GM21529 (cell line): Measurements from ENCODE around the gene TRAF2.

Source experiments
- ATAC-seq: cut with Tn5 transposase; IDR thresholded peaks from one replicate; pipeline ENCODE4 v1.9.1; 2021; ENCODE audit not compliant: unreplicated experiment

Gene TRAF2

DNA sequence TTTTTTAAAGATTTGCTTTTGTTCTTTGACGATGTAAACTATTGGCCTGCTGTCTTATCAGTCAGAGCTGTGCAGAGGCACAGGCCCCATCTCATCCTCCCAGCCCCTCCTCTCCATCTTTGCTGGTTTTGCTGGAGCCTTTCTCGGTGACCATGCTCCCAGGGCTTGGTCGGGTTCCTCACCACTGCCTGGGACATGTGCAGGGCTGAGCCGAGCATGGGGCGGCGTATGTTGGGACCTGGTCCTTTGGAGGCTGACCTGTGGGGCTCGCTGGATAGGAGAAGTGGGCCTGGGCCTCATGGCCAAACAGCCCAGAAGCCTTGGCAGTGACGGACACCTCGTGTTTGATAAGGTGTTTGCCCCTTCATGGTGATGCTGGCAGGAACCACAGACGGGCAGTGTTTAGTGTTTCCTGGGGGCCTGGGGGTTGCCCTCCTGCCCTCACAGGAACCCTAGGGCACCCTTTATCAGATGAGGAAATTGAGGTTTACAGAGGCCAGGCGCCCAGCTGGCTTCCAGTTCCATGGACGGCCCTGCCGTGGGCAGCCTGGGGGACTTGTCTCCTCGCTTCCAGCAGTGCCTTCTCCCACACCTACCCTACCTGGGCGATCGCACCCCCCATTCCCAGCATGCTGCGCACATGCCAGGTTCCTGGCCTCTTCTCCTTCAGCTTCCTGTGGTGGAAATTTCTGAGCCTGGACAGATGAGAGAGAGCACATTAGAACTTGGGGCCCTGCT lies 27.6 kb downstream of the TRAF2 start:
- ATAC-seq: no peak

DNA sequence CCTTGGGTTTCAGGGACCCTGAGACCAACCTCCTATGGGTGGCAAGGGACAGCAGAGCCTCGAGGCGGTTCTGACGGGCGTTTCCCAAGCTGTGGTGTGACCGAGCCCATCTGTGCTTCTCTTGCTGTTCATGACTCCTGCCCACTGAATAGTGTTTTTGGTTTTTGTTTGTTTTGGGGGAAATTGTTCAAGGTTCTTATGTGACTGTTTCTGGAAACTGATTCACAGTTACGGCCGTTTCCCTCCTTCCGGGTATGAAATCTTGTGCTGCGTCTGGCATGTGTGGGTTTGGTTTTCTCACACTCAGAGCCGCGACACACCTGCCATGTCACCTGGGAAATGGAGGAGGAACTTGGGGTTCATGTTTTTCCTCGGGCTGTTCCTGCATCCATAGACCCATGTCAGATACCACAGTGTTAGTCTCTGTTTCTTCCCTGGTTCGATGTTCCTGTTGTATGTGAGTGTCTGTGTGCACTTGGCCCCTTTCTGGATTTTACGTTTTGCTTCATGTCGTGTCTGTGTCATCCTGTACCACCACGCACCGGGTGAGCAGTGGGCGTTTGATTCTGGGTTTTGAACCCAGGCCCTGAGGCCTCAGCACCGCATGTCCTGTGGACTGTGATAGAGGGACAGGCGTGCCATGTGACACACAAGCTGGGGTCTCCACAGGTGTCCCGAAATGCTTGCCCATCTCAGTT lies 29.5 kb downstream of the TRAF2 start:
- ATAC-seq: no peak

DNA sequence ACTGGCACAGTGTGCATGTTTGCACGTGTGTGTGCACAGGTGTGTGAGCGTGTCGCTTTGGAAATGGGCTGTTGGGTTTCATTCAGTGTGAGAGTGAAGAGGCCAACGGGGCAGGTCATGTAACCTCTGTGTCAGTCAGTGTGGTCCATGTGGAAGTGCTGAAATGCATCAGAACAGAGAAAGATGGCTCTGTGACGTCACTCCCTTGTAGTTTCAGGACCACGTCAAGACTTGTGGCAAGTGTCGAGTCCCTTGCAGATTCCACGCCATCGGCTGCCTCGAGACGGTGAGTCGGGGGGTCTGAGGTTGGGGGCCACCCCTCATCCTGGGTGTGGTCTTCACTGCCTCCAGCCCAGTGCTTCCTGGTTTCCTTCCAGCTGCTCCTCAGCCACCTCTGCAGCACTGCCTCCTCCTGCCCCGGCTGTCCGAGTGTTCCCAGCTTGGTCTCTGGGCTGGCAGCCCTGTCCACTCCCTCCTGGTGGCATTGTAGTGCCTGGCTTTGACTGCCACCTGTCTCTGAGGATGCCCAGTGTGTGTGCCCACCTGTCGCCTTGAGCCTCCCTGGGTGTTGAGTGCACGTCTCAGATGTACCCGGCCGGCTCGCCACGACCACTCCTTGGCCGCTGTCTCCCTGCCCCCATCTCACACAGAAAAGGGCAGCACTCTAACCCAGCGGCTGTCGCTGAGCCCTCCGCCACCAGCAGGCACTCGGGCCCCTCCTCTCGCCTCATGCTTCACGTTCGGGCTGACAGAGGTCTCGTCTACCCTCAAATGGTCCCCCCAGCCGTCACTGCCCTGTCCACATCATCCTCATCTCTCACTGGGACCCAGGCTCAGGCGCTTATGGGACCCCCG lies 30.2 kb downstream of the TRAF2 start:
- ATAC-seq: no peak

DNA sequence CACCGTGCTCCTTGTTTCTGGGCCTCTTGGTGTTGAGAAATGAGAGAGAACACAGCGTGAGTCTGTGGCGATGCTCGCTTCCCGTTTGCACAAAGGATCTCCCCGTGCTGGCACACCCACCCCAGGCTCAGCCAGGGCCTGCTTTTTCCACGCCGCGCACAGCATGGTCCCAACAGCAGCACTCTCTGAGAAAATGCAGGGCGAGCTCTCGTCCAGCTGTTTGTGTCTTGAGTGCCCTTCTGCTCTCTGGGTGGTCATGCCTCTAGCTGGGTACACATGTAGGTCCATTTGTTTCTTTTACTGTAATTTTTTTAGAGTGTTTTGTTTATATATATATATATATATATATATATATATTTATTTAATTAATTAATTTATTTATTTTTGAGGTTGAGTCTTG lies 31.6 kb downstream of the TRAF2 start:
- ATAC-seq: no peak

DNA sequence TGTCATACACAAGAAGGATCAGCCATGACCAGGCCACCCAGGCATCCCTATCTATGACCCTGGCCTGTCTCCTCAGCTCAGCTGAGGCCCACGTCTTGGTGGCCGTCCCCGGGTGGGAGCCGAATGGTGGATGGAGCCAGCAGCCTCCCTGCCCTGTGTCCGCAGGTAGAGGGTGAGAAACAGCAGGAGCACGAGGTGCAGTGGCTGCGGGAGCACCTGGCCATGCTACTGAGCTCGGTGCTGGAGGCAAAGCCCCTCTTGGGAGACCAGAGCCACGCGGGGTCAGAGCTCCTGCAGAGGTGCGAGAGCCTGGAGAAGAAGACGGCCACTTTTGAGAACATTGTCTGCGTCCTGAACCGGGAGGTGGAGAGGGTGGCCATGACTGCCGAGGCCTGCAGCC lies 33.8 kb downstream of the TRAF2 start:
- ATAC-seq: no peak

DNA sequence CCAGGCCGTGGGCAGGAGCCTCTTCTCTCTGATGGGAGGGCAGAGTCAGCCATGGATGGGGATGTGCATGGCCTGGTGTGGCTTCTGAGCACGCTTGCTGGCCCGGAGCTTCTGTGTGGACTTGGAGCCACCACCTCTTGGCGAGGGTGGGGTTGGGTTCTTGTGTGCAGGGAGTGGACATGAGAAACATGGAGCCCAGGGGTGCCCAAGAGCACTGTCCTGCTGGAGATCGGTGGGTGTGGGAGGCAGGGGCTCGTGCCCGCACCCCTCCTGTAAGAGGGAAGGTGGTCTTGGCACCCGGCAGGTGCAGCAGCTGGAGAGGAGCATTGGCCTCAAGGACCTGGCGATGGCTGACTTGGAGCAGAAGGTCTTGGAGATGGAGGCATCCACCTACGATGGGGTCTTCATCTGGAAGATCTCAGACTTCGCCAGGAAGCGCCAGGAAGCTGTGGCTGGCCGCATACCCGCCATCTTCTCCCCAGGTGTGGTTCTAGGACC lies 34.5 kb downstream of the TRAF2 start:
- ATAC-seq: no peak

DNA sequence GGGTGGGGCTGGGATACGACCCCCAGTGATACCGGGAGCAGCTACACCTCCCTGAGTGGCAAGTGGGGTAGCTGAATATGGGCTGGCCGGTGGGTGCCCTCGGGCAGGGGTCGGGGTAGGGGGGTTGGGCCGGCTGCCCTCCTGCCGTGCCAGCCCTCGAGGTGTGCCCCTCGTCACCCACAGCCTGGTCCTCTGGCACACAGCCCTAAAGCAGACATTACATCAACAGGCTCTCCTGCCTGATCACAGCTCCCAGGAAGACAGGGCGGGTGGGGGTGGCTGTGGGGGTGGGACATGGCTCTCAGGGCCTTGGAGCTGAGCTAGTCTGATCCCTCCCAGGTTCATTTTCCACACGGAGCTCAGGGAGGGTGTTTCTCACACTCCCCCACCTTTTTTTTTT lies 35.0 kb downstream of the TRAF2 start:
- ATAC-seq: no peak

DNA sequence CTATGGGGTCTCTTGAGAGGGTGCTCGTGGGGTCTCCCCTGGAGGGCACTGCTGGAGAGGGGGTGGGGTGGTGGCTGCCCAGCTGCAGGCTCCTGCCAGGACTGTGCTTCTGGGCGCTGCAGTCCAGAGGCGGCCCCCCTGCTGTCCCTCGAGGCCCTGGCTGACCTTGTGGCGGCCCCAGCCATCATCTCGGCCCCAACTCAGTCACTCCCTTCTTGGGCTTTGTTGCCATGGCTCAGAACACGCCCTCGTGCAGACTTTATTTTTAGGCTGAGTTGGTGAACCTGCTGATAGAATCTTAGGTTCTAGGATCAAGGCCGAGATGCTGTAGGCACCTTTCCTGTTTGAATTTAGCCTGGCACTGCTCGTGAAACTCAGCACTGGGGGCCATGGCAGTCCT lies 35.4 kb downstream of the TRAF2 start:
- ATAC-seq: no peak

DNA sequence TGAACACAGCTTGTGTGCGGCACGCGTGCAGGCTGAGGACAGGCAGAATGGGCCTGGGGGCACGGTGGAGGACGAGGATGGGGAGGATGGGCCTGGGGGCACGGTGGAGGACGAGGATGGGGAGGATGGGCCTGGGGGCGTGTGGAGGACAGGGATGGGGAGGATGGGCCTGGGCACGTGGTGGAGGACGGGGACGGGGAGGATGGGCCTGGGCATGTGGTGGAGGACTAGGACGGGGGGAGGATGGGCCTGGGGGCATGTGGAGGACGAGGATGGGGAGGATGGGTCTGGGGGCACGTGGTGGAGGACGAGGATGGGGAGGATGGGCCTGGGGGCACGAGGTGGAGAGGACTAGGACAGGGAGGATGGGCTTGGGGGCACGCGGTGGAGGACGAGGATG lies 36.2 kb downstream of the TRAF2 start:
- no peak for ATAC-seq

DNA sequence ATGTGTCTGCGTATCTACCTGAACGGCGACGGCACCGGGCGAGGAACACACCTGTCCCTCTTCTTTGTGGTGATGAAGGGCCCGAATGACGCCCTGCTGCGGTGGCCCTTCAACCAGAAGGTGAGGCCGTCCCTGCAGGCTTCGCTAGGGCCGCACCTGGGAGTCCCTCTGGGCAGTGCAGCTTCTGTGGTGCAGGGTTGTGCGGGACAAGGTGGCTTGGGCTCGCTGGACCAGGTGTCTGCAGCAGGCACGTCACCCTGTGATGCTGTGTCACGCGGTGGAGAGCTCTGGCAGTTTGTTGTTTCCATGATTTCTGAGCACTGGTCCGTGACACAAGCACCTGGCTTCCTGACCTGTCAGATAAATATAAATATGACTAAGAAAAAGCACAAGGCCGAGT lies 37.6 kb downstream of the TRAF2 start:
- no peak for ATAC-seq

DNA sequence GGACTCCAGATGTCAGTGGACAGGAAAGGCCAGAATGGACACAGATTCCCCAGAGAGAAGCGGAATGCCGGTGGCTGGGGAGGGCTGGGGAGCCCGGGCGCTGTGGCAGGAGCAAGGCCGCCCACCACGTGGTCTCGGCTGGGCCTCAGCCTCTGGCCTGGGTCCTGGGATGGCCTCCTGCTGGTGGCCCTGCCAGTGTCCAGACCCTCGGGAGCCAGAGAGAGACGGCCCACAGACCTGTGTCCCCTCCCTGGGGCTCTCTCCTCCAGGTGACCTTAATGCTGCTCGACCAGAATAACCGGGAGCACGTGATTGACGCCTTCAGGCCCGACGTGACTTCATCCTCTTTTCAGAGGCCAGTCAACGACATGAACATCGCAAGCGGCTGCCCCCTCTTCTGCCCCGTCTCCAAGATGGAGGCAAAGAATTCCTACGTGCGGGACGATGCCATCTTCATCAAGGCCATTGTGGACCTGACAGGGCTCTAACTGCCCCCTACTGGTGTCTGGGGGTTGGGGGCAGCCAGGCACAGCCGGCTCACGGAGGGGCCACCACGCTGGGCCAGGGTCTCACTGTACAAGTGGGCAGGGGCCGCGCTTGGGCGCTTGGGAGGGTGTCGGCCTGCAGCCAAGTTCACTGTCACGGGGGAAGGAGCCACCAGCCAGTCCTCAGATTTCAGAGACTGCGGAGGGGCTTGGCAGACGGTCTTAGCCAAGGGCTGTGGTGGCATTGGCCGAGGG lies 39.3 kb downstream of the TRAF2 start:
- ATAC-seq: no peak

DNA sequence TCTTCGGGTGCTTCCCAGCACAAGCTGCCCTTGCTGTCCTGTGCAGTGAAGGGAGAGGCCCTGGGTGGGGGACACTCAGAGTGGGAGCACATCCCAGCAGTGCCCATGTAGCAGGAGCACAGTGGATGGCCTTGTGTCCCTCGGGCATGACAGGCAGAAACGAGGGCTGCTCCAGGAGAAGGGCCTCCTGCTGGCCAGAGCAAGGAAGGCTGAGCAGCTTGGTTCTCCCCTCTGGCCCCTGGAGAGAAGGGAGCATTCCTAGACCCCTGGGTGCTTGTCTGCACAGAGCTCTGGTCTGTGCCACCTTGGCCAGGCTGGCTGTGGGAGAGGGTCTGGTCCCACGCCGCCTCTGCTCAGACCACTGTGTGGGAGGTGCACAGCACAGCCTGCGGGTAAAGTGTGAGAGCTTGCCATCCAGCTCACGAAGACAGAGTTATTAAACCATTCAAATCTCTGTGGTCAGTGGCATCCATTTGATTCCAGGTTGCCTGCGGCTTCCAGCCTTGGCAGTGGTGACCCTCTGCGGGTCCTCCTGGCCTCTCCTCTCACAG lies 39.9 kb downstream of the TRAF2 start:
- no peak for ATAC-seq

DNA sequence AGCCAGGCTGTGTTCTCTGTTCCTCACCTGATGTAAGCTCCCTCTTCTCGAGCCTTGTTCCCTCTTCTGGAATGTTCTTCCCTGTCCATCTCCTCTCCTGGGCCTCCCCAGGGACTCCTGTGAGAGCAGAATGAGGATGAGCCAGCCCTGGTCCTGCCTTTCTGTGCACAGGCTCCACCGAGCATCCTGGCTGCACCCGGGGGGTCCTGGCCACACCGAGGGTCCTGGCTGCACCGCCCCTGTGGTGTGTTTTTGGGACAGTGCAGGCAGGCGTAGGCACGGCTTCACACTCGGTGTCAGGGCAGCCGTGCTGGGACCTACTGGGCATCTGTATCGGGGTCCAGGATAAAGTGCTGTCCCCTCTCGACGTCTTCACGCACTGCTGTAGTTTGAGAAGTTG lies 40.4 kb downstream of the TRAF2 start:
- no peak for ATAC-seq

DNA sequence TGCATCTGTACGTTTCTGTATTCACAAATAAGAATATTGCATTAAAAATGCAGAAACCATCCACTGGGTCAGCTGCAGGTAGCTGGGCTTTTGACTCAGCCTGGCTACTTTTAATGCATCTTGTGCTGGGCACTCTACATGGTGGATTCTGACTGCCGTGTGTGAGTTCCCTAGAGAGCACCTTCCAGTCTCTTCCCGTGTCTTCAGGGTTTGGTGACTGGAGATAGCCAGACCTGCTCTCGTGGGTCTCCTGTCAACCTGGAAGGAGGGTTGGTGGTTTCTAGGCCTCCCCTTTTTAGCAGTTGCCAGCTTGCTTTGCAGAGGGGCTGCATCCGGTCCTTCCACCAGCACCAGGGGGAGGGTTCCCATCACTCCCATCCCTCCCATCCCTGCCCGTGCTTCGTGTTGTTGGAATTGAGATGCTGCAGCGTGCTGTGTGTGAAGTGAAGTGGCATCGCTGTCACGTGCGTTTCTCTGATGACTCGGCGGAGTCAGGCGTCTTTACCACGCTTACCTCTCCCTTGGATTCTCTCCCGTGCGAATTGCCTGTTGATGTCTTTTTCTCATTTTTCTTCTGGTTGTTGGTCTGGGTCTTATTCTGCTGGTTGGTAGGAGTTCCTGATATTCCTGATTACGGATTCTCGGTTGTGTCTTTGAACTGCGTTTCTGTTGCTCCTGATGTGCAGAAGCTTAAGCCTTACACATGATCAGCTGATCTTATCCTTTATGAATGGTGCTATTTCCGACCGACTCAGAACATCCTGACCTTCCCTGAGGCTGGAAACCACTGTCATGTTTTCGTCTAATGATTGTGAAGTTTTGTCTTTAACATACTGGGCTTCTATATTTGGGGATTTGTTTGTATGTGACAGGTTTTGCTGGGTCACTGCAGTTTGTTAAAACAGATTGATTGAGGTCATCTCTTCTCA lies 41.3 kb downstream of the TRAF2 start:
- ATAC-seq: no peak

DNA sequence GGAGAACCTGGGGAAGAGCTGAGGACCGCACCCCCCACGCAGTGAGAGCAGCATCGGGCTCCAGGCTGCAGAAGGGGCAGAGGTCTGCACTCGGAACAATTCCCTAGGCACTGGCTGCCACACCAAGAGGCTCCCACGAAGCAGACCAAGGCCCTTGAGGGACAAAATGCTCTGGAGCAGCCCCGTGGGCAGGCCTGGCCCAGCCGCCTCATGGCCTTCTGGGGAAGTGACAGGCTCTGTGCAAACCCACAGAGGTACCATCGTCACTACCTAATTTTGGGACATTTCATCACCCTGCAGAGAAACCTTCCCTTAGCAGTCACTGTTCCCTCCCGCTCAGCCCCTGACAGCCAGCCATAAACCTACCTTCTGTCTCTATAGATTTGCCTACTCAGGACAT lies 42.3 kb downstream of the TRAF2 start:
- ATAC-seq: no peak

DNA sequence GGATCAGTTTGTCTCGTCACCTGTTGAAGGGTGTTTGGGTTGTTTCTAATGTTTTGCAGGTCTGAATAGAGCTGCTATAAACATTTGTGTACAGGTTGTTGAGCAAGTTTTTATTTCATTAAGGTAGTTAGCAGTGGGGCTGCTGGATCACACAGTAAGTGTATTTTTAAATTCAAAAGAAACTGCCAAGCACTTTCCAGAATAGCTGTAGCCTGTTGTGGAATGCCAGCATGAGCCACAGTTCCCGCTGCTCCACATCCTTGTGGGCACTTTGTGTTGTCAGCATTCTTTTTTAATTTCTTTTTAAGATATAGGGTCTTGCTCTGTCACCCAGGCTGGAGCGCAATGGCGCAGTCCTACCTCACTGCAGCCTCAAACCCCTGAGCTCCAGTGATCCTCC lies 43.7 kb downstream of the TRAF2 start:
- no peak for ATAC-seq

DNA sequence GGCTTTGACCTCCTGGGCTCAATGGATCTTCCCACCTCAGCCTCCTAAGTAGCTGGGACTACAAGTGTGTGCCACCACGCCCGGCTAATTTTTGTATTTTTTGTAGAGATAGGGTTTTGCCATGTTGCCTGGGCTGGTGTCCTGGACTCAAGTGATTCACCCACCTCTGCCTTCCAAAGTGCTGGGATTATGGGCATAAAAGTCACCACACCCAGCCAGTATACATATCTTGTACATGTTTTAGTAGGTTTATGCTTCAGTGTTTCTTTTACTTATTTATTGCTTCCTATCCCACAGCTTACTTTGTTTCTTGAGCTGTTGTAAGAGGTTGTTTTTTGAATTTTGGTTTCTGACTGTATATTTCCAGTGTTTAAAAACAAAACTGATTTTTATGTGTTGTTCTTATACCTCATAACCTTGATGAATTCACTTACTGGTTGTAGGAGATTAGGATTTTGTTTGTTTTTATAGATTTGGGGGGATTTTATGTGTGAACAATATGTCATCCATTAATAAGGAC lies 45.4 kb downstream of the TRAF2 start:
- ATAC-seq: no peak

DNA sequence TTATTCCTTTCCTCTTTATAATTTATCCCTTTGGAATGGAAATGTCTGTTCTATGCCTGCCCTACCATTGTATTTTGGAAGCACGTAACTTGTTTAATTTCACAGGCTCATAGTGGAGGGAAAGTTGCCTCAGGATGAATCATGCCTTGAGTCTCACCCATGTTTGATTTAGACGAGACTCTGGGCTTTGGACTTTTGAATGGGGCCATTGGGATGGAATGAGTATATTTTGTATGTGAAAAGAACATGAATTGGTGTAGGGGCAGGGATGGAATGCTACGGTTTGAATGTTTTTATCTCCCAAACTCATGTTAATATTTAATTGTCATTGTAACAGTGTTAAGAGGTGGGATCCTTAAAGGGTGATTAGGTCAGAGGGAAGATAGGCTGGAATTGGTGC lies 48.0 kb downstream of the TRAF2 start:
- ATAC-seq: no peak

DNA sequence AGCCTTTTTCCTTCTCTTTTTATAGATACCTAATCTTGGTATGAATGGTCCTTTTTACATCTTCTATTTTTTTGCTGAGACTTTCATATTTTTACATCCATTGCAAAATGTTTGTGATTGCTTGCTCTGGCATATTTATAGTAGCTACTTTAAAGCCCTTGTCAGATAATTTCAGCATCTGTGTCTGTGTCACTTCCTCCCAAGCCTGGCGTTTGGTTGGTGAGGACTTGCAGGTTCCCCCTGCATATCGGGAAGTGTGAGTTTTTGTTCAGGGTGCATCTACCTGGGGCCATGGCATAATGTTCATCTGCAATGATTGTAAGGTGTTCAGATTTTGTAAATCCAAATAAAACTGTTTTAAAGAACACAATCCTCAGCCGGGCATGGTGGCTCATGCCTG lies 49.3 kb downstream of the TRAF2 start:
- ATAC-seq: no peak
